Measurements from ENCODE around the gene BABAM2. TPM values are rescaled to one million over a fixed set of nuclear protein-coding genes. Genes with fewer than 3 reads are reported as not detected.
A peak's percentile ranks its signal among the peaks of the same experiment; 100 is the strongest.
"Not testable (repeated sequence)": the region's sequence is repeated elsewhere in the genome, so short reads cannot be mapped to it uniquely, and the experiment has no call there.

BABAM2 gene
- polyA plus RNA-seq, 3 donors = 49.0 to 54.2 (median 52.6) TPM

GRCh38 chr2:28108143-28108542 lies 217.6 kb downstream of the BABAM2 start:
- DNase-seq = no peak

GRCh38 chr2:28113771-28114170 lies 223.2 kb downstream of the BABAM2 start:
- DNase-seq = not testable (repeated sequence)

- DNase-seq = peak; percentile 22
These were observed 226.6 kb downstream of the BABAM2 start for GRCh38 chr2:28117104-28117596.

GRCh38 chr2:28119631-28120030 lies 229.1 kb downstream of the BABAM2 start:
- DNase-seq = no peak

GRCh38 chr2:28128281-28128950 lies 237.9 kb downstream of the BABAM2 start:
- no peak for DNase-seq

DNA sequence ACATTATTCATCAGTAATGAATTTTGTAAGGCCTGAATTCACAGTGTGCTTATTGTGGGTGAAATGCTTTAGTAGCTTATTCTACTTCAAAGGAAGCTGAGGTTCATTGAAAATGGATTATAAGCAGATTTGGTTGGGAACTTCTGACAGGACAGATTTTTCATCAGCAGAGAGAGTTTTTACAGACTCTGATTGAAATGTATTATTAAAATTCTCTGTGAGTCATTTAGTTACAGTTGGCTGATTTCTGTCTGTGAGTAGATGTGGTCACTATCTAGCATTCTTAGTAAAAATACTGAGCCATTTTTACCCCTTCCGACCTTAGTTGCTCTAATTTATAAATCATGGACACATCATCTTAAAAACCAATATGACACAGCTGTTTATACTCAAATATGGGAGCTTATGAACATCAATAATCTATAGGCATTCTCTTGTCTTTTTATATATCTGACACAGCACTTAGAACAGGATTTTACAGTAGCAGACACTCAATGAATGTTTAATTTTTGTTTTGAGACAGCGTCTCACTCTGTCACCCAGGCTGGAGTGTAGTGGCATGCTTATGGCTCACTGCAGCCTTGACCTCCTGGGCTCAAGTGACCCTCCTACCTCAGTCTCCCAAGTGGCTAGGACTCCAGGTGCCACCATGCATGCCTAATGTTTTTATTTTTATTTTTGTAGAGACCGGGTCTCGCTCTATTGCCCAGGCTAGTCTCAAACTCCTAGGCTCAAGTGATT lies 239.6 kb downstream of the BABAM2 start:
- no peak for DNase-seq

DNA sequence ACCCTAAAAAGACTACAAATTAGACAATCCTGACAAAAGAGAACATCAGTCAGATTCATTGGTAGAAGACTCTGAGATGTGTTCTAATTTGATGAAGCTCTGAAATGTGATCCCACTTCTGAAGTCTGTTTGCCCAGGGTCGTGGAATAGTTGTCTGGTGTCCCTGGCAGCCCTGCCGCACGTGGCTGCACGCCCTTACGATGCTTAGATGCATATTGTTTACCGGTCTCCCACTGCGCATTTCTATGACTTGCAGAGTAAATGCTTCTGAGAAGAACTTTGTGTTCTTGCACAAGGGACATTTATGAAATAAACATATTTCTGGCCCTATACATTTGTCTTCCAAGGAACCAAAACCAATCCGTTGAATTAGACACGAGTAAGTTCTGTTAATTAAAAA lies 243.2 kb downstream of the BABAM2 start:
- no peak for DNase-seq

GRCh38 chr2:28134262-28134812 lies 243.8 kb downstream of the BABAM2 start:
- DNase-seq = peak; percentile 39

- DNase-seq = no peak
These were observed 244.3 kb downstream of the BABAM2 start for GRCh38 chr2:28134857-28135256.

DNA sequence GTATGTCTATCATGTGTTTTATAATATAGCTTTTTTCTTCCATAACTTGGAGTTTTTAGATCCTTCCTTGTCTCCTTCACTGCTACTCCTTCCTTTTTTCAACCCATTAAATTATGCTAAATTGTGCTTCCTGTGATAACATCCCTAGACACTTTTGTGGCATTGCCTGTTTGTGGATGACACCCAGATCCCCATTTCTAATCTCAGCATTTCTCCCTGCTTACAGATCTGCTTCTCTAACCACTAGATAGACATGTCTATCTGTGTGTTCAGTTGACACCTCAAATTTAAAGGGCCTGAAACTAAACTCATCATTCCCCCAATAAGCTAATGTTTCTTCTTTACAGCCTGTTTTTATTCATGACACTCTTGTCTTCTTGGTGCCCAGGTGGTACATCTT lies 244.8 kb downstream of the BABAM2 start:
- DNase-seq = no peak

DNA sequence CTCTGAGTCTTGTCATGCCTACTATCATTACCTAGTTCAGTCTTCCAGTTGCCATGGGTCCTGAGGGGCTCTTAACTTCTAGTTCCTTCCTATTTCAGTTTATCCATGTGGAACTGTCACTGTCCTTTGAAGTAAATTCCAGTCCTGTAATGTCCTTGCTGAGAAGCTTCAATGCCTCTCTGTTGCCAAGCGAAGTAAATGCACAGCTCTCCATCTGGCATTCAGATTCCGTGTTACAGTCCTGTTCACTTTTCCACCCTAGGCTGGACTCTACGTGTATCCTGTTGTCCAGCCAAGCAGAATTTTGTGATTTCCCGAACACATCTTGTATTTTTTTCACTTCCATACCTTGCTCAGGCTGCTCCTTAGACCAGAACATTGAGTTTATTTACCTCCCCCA lies 245.3 kb downstream of the BABAM2 start:
- DNase-seq = no peak

DNA sequence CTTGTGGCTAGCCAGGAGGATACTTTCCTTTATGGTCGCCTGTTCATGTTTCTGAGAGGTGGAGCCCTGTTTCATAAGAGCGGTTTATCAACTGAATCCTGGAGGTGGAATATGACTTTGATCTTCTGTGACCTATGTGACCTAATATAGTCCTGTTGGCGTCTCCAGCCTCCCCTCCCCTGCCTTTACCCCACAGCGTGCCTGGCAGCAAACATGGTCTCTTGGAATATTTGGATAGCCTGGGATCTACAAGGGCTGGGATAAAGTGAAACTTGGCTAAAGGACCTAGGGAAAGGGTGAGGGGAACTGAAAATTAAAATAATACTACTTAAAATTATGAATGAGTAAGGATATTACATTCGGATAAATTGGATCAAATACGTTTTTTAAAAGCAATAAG lies 246.0 kb downstream of the BABAM2 start:
- no peak for DNase-seq

DNA sequence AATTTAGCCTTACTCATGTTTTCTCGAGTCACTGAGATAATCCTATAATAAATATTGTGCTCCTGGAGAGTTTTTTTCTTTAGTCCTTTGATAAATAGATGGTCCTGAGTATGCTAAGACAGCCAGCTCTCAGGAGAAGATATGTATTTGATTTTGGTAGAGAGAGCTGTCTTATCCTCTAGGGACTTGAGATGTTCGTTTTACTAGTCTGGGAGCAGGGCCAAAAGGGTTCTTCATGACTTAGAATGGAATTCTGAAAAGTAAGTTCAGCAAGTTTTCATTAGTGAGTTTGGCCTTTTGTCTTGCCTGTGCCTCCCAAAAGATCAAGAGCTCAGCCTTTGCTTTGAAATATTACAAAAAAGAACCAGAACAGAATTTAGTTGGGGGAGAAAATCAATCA lies 246.7 kb downstream of the BABAM2 start:
- DNase-seq = no peak

GRCh38 chr2:28142386-28142785 lies 251.9 kb downstream of the BABAM2 start:
- DNase-seq = no peak

GRCh38 chr2:28148000-28148399 lies 257.5 kb downstream of the BABAM2 start:
- no peak for DNase-seq

DNA sequence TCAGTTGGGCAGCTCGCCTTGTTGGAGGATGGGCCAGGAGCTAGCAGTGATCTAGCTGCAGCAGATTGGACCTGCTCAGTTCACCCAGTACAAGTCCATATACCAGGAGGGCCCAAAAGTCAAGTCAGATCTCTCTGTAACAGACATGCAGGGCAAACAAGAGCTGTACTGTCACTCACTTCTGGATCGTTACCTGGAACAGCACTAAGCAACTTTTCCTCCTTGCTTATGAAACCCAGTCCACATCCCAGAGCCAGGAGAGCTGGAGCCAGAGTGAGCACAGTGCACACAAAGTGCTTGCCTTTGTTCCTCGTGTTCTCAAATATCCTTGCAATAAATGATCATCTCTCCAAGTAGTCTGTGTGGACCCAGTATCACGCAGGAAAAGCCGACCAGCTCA lies 258.0 kb downstream of the BABAM2 start:
- no peak for DNase-seq

DNA sequence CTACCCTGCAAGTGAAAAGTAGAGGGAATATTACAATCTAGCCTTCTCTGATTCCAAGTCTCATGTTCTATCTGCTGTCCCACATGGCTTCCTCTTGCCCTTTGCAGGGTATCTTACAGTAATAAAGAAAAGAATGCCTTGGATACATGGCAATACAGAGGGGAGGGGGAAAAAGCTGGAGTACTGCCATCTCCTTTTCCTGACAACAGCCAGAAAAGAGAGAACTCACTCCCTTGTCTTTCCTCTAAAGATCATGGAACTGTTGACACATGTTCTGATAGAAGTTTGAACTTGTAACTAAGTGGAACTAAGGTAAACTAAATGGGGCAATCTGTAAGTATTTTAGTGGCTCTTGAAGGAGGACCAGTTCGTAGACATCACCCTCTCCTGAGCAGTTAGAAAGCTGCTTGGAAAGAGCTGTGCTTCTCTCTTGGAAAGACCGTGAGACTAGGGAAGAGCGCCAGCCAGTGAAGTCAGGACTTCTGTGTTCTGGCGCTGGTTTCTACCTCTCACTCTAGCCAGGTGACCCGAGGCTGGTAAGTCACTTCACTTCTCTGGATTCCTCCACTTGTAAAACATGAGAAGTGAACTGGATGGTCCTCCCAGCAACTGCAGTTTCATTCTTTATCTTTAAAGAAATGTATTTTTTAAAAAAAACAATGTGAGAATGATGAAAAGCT lies 259.8 kb downstream of the BABAM2 start:
- DNase-seq = no peak

DNA sequence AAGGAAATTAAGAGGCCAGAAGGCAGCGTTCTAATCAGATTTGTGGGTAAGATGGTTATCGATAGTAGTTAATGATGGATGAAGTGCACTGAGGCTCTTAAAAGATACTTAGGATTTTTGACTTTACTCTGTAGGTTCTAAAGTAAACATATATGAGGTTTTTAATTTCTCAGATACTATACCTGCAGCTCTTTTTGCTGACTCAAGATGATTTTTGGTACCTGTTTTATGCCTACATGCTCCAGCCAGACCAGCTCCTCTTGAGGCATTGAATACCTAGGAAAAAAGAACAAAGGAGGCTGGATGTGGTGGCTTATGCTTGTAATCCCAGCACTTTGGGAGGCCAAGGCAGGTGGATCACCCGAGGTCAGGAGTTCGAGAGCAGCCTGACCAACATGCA lies 260.5 kb downstream of the BABAM2 start:
- DNase-seq = no peak

GRCh38 chr2:28152585-28153280 lies 262.2 kb downstream of the BABAM2 start:
- peak; percentile 52 for DNase-seq

DNA sequence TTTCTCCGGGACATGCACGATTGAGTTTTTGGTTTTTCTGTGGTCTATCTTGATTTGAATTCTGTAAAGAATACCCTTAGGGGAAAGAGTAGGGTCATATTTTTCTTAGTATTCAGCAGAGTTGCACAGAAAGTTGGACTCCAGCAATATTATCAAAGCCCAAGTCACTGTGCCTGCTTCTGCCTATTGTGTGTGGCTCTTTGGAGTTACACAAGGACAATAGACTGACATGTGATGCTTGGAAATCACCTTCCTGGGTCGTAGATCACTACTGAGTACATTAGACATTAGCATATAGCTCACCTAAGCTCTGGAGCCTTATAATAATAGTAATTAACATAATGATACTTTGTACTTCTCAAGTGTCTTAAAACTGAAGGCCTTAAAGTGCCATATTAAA lies 263.3 kb downstream of the BABAM2 start:
- DNase-seq = no peak

DNA sequence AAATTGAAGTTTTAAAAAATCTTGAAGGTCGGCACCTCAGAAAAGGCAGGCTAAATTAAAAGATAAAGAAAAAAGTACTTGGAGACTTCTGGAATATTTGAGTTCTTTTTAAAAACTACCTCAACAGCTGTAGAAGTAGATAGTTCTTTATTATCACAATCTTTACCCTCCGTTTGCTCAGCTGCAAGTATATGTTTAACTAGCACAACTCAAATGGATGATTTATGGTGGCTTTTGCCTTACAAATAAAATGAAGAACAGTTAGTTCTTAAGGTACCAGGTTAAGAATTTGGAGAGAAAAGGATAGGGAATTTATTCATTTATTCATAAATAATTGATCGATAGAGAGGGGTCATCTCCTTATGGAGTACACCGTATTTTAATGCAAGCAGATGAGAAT lies 264.6 kb downstream of the BABAM2 start:
- DNase-seq = no peak

GRCh38 chr2:28155627-28156026 lies 265.1 kb downstream of the BABAM2 start:
- no peak for DNase-seq
